Activated T-cell treated with anti-CD3 and anti-CD28 coated beads, Interleukin-2, amount 50 U/mL, for 4 hours (primary cell): ENCODE results near the gene TIE1. TPM values are rescaled to one million over a fixed set of nuclear protein-coding genes. Genes with fewer than 3 reads are reported as not detected.

Experiments used
- ATAC-seq, 2 donors: fragments of 200-7000 bp; cut with Tn5 transposase; one replicate each; pipeline ENCODE4 v1.10.0; 2021
- DNase-seq: peaks from one replicate; pipeline ENCODE4 v3.0.0-alpha.2; 2020
- H3K27me3 Mint-ChIP-seq: one replicate; pipeline ENCODE4 v1.8.0; 2021; ENCODE audit warnings: low read depth, mixed read lengths
- H3K36me3 Mint-ChIP-seq: one replicate; pipeline ENCODE4 v1.8.0; 2022; ENCODE audit warnings: mixed read lengths; ENCODE audit not compliant: insufficient read depth
- H3K4me1 Mint-ChIP-seq: one replicate; pipeline ENCODE4 v1.8.0; 2021; ENCODE audit warnings: low read depth, mixed read lengths
- H3K4me3 Mint-ChIP-seq: one replicate; pipeline ENCODE4 v1.8.0; 2021; ENCODE audit warnings: mild to moderate bottlenecking, moderate library complexity, mixed read lengths
- H3K9me3 Mint-ChIP-seq: one replicate; pipeline ENCODE4 v1.8.0; 2021; ENCODE audit warnings: mixed read lengths
- total RNA-seq, 3 donors: library from RNA; stranded (reverse); gene quantifications; one replicate each; pipeline ENCODE4 v1.2.1, GENCODE V29; 2021

TIE1 gene
- total RNA-seq, 3 donors from 2014 or later = 0.18 to 0.27 (median 0.24) TPM

DNA sequence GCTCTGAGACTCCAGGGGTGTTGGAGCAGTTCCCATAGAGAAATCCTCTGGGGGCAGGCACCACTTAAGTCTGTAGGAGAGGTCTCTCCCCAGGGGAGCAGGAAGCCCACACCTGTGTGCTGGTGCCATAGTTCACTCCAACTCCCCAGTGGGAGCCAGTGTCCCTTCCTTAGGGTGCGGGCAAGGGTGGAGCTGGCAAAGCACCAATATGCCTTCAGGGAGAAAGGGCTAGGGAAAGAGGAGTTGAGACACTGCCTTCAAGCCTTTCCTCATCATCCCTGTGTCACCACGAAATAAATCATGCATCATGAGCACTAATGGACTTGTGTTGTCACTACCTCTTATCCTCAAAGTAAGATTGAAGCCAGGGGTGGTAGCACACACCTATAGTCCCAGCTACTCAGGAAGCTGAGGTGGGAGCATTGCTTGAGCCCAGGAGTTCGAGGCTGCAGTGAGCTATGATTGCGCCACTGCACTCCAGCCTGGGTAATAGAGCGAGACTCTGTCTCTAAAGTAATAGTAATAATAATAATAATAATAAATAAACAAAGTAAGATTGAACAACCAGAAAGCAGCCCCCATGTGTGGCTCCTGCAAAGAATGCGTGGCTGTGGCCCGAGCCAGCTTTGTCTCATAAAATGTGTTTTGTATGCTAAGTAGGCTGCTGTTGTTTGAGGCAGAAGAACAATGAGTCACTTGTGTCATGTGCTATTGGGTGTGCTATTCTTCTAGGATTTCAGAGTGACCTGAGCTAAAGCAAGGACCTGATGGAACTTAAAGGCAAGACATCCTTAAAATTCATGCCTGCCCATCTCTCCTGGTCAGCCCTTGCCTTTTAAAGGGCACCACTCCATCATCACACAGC is 6.7 kb upstream of the TIE1 start:
- no peak for DNase-seq
- Mint-ChIP-seq H3K9me3 (no peaks in the 10 kb centered on the region), H3K4me1 (peaks cover 15% of the 10 kb centered on the region), H3K36me3 (no peaks in the 10 kb centered on the region), H3K27me3 (no peaks in the 10 kb centered on the region), H3K4me3 (no peak overlapping the region)
- ATAC-seq = no peak

DNA sequence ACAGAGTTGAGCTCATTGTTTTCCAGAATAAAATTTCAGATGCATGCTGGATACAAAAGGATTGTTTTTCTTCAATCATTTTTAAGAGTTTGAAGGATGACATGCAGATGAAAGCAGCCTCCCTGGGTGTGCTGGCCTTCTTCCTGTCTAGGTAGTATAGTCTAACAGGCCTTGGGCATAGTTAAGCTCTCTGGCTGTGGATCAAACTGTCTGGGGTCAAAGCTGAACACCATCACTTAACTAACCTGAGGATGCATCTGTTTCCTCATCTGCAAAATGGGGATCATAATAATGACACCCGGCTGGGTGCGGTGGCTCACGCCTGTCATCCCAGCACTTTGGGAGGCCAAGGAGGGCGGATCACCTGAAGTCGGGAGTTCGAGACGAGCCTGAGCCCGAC is 6.0 kb upstream of the TIE1 start:
- Mint-ChIP-seq H3K4me1 (peaks cover 15% of the 10 kb centered on the region), H3K36me3 (no peaks in the 10 kb centered on the region), H3K9me3 (no peaks in the 10 kb centered on the region), H3K4me3 (no peak overlapping the region), H3K27me3 (no peaks in the 10 kb centered on the region)
- ATAC-seq (no peak), DNase-seq (no peak)

DNA sequence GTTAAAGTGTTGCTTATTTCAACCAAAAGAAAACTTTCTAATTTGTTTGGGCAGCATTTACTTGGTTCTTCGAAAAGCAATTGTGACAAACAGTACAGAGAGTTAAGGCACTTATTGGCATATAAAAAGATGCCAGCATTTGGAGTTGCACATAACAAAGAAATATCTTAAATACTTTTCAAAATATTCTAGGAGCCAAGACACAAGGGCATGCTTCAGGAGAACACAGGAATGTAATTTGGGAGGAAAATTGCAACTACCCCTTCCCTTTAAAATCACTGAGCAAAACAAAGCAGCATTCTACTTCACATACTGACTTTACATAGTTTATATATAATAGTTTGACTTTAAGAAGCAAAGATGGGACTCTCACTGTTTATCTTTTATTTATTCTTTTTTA is 4.6 kb upstream of the TIE1 start:
- Mint-ChIP-seq H3K4me1 (peaks cover 15% of the 10 kb centered on the region), H3K4me3 (no peak overlapping the region), H3K27me3 (no peaks in the 10 kb centered on the region), H3K9me3 (no peaks in the 10 kb centered on the region), H3K36me3 (no peaks in the 10 kb centered on the region)
- ATAC-seq (no peak), DNase-seq (no peak)

DNA sequence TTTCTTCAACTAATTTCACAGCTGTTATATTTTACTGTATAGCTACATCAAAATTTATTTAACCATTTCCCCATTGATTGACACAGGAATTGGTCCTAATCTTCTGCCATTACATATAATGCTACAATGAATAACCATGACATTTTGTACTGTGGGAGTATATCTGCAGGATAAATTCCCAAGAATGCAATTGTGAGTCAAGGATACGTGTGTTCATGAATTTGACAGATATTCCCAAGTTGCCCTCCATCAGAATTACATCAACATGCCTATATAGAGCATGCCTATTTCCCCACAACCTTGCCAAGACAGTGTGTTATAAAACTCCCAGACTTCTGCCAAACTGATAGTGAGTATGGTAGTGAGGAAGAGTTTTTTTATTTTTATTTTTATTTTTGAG is 2.7 kb upstream of the TIE1 start:
- H3K9me3 Mint-ChIP-seq = no peaks in the 10 kb centered on the region
- no peak overlapping the region for H3K4me3 Mint-ChIP-seq
- H3K4me1 Mint-ChIP-seq = peaks cover 15% of the 10 kb centered on the region
- no peak for ATAC-seq
- H3K36me3 Mint-ChIP-seq = no peaks in the 10 kb centered on the region
- H3K27me3 Mint-ChIP-seq = no peaks in the 10 kb centered on the region
- no peak for DNase-seq

DNA sequence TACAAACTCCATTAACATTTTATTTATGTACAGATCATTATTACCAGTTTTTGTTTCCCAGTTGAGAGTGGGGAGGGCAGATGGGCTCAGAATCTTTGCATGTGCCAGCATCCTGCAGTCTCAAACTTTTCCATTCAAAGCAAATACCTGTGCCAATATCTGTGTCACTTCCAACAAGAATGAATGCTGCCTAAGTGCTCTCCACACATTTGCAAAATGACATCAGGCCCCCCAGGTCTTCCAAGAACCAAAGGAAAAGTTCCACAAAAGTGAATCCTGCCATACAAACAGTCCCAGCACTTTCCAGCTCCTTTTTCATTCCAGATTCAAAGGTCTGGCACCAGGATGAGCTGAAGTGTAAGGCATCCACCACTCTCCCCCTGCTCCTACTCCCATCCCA is 1.7 kb upstream of the TIE1 start:
- no peak for DNase-seq
- H3K9me3 Mint-ChIP-seq = no peaks in the 10 kb centered on the region
- no peak for ATAC-seq
- H3K27me3 Mint-ChIP-seq = no peaks in the 10 kb centered on the region
- no peak overlapping the region for H3K4me3 Mint-ChIP-seq
- peaks cover 15% of the 10 kb centered on the region for H3K4me1 Mint-ChIP-seq
- H3K36me3 Mint-ChIP-seq = no peaks in the 10 kb centered on the region

GRCh38 chr1:43302201-43302600 is 1.4 kb downstream of the TIE1 start:
- Mint-ChIP-seq H3K4me3 (no peak overlapping the region), H3K36me3 (no peaks in the 10 kb centered on the region), H3K27me3 (peaks cover 2% of the 10 kb centered on the region), H3K9me3 (no peaks in the 10 kb centered on the region), H3K4me1 (no peaks in the 10 kb centered on the region)
- DNase-seq (no peak), ATAC-seq (no peak)

- Mint-ChIP-seq H3K27me3 (peaks cover 2% of the 10 kb centered on the region), H3K9me3 (no peaks in the 10 kb centered on the region), H3K36me3 (no peaks in the 10 kb centered on the region), H3K4me1 (no peaks in the 10 kb centered on the region), H3K4me3 (no peak overlapping the region)
- DNase-seq (no peak), ATAC-seq (no peak)
Observed at GRCh38 chr1:43302721-43303470, 2.1 kb downstream of the TIE1 start.

- Mint-ChIP-seq H3K27me3 (peaks cover 2% of the 10 kb centered on the region), H3K4me3 (no peak overlapping the region), H3K36me3 (no peaks in the 10 kb centered on the region), H3K9me3 (no peaks in the 10 kb centered on the region), H3K4me1 (no peaks in the 10 kb centered on the region)
- ATAC-seq (no peak), DNase-seq (no peak)
Observed at GRCh38 chr1:43303471-43304313, 2.9 kb downstream of the TIE1 start.

- no peaks in the 10 kb centered on the region for H3K36me3 Mint-ChIP-seq
- peaks cover 2% of the 10 kb centered on the region for H3K27me3 Mint-ChIP-seq
- H3K4me3 Mint-ChIP-seq = no peak overlapping the region
- no peaks in the 10 kb centered on the region for H3K9me3 Mint-ChIP-seq
- no peak for ATAC-seq
- no peaks in the 10 kb centered on the region for H3K4me1 Mint-ChIP-seq
- no peak for DNase-seq
Observed at GRCh38 chr1:43304314-43304681, 3.5 kb downstream of the TIE1 start.

GRCh38 chr1:43304771-43305300 is 4.1 kb downstream of the TIE1 start:
- Mint-ChIP-seq H3K27me3 (peaks cover 2% of the 10 kb centered on the region), H3K4me3 (no peak overlapping the region), H3K36me3 (no peaks in the 10 kb centered on the region), H3K9me3 (no peaks in the 10 kb centered on the region), H3K4me1 (no peaks in the 10 kb centered on the region)
- DNase-seq (no peak), ATAC-seq (no peak)

GRCh38 chr1:43305461-43305860 is 4.7 kb downstream of the TIE1 start:
- DNase-seq (no peak), ATAC-seq (no peak)
- H3K4me1 Mint-ChIP-seq = no peaks in the 10 kb centered on the region
- H3K4me3 Mint-ChIP-seq = no peak overlapping the region
- H3K9me3 Mint-ChIP-seq = no peaks in the 10 kb centered on the region
- H3K36me3 Mint-ChIP-seq = no peaks in the 10 kb centered on the region
- peaks cover 2% of the 10 kb centered on the region for H3K27me3 Mint-ChIP-seq

GRCh38 chr1:43305926-43306687 is 5.3 kb downstream of the TIE1 start:
- Mint-ChIP-seq H3K27me3 (peaks cover 2% of the 10 kb centered on the region), H3K9me3 (no peaks in the 10 kb centered on the region), H3K4me3 (no peak overlapping the region), H3K4me1 (no peaks in the 10 kb centered on the region), H3K36me3 (no peaks in the 10 kb centered on the region)
- DNase-seq (no peak), ATAC-seq (no peak)

DNA sequence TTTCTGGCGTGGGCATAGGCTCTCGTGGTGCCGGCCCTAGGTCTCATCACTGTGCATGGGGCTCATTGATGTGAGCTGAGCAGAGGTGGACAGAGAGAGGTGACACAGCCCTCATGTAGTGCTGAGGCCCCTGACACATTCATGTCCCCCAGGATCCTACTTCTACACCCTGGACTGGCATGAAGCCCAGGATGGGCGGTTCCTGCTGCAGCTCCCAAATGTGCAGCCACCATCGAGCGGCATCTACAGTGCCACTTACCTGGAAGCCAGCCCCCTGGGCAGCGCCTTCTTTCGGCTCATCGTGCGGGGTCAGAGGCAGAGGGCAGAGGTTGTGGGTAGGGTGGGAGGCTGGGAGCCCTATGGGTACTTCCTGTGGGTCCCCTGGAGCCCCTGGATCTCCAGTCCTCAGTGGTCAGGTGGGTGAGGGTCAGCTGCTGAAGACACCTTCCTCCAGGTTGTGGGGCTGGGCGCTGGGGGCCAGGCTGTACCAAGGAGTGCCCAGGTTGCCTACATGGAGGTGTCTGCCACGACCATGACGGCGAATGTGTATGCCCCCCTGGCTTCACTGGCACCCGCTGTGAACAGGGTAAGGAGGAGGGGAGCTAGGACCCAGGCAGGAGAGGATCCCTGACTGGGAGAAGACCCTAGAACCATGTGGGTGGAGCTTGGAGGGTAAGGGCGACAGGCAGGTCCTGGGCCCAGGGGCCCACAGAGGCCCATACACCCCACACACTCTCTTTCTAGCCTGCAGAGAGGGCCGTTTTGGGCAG is 6.1 kb downstream of the TIE1 start:
- no peak for ATAC-seq
- no peaks in the 10 kb centered on the region for H3K4me1 Mint-ChIP-seq
- no peaks in the 10 kb centered on the region for H3K36me3 Mint-ChIP-seq
- no peaks in the 10 kb centered on the region for H3K9me3 Mint-ChIP-seq
- peaks cover 2% of the 10 kb centered on the region for H3K27me3 Mint-ChIP-seq
- no peak for DNase-seq
- no peak overlapping the region for H3K4me3 Mint-ChIP-seq
